HUES64 (cell line): ENCODE measurements around the gene SIRPB2.

Experiments used
- H3K27ac ChIP-seq: 2 replicates; pipeline ENCODE4 v1.7.0; 2013; ENCODE audit warnings: low read depth, low read length, inconsistent platforms
- H3K27me3 ChIP-seq: 2 replicates; pipeline ENCODE4 v1.6.1; 2013; ENCODE audit warnings: mild to moderate bottlenecking, low read length; ENCODE audit not compliant: insufficient read depth
- H3K36me3 ChIP-seq: 2 replicates; pipeline ENCODE4 v1.6.1; 2013; ENCODE audit warnings: mild to moderate bottlenecking, low read length; ENCODE audit not compliant: insufficient read depth
- H3K4me1 ChIP-seq: 2 replicates; pipeline ENCODE4 v1.6.1; 2013; ENCODE audit warnings: mild to moderate bottlenecking, low read length, moderate library complexity; ENCODE audit not compliant: insufficient read depth
- H3K4me3 ChIP-seq: 2 replicates; pipeline ENCODE4 v1.5.1; 2013; ENCODE audit warnings: mild to moderate bottlenecking, low read length, moderate library complexity
- H3K9ac ChIP-seq: 2 replicates; pipeline ENCODE4 v1.6.1; 2013; ENCODE audit warnings: mild to moderate bottlenecking, low read depth, low read length
- H3K9me3 ChIP-seq: 2 replicates; pipeline ENCODE4 v1.6.1; 2013; ENCODE audit warnings: low read depth, low read length; ENCODE audit not compliant: insufficient read depth
- WGBS: fragments of 150-250, 120-280 bp; methylation state at CpG from one replicate; pipeline ENCODE4 v1.1.7; 2013; ENCODE audit warnings: missing lambda C conversion rate; 5-methylcytosine and 5-hydroxymethylcytosine counted together

Gene SIRPB2

GRCh38 chr20:1469925-1470571 lies 21.2 kb downstream of the SIRPB2 start:
- H3K36me3 ChIP-seq = peaks cover 2% of the 10 kb centered on the region; the same call in 1 of the 2 replicates

GRCh38 chr20:1469306-1469905 lies 21.8 kb downstream of the SIRPB2 start:
- no peak overlapping the region for H3K27ac ChIP-seq
- H3K4me1 ChIP-seq = peaks cover 7% of the 10 kb centered on the region
- H3K27me3 ChIP-seq = no peaks in the 10 kb centered on the region
- no peak overlapping the region for H3K4me3 ChIP-seq
- peaks cover 9% of the 10 kb centered on the region for H3K36me3 ChIP-seq
- H3K9ac ChIP-seq = no peak overlapping the region
- 88% methylated on average over 9 of the region's 9 CpGs for WGBS
- no peaks in the 10 kb centered on the region for H3K9me3 ChIP-seq

More at GRCh38 chr20:1469925-1470571, 21.2 kb downstream of the SIRPB2 start:
- no peak overlapping the region for H3K27ac ChIP-seq
- no peaks in the 10 kb centered on the region for H3K9me3 ChIP-seq
- peaks cover 7% of the 10 kb centered on the region for H3K4me1 ChIP-seq
- H3K4me3 ChIP-seq = no peak overlapping the region
- no peaks in the 10 kb centered on the region for H3K27me3 ChIP-seq
- H3K9ac ChIP-seq = no peak overlapping the region
- 40% methylated on average over 11 of the region's 11 CpGs for WGBS

- Histone ChIP-seq H3K9ac (no peak overlapping the region), H3K27ac (no peak overlapping the region), H3K36me3 (peaks cover 21% of the 10 kb centered on the region), H3K4me3 (no peak overlapping the region), H3K9me3 (no peaks in the 10 kb centered on the region), H3K27me3 (no peaks in the 10 kb centered on the region), H3K4me1 (peaks cover 7% of the 10 kb centered on the region)
- 93% methylated on average over 7 of the region's 7 CpGs for WGBS
These were observed 23.0 kb downstream of the SIRPB2 start for GRCh38 chr20:1468117-1468624.

- 77% methylated on average over 22 of the region's 22 CpGs for WGBS
- no peak overlapping the region for H3K9ac ChIP-seq
- H3K27ac ChIP-seq = no peak overlapping the region
- no peaks in the 10 kb centered on the region for H3K9me3 ChIP-seq
- H3K4me1 ChIP-seq = peaks cover 7% of the 10 kb centered on the region
- peaks cover 27% of the 10 kb centered on the region for H3K36me3 ChIP-seq
- H3K27me3 ChIP-seq = no peaks in the 10 kb centered on the region
- peak overlapping the region; percentile 37 for H3K4me3 ChIP-seq
These were observed 23.7 kb downstream of the SIRPB2 start for GRCh38 chr20:1467355-1468116.

GRCh38 chr20:1467082-1467354 lies 24.2 kb downstream of the SIRPB2 start:
- peaks cover 7% of the 10 kb centered on the region for H3K4me1 ChIP-seq
- peaks cover 30% of the 10 kb centered on the region for H3K36me3 ChIP-seq
- WGBS = 15% methylated on average over 7 of the region's 7 CpGs
- peak overlapping the region; percentile 37 for H3K4me3 ChIP-seq
- no peak overlapping the region for H3K27ac ChIP-seq
- H3K27me3 ChIP-seq = no peaks in the 10 kb centered on the region
- H3K9me3 ChIP-seq = no peaks in the 10 kb centered on the region
- no peak overlapping the region for H3K9ac ChIP-seq

- Histone ChIP-seq H3K9me3 (no peaks in the 10 kb centered on the region), H3K27ac (peak within 1 kb of the TSS; percentile 80), H3K9ac (peak within 1 kb of the TSS; percentile 92), H3K27me3 (no peaks in the 10 kb centered on the region), H3K36me3 (peaks cover 36% of the 10 kb centered on the region), H3K4me1 (peaks cover 7% of the 10 kb centered on the region), H3K4me3 (peak within 1 kb of the TSS; percentile 96)
- under 1% methylated on average over 104 of the region's 104 CpGs for WGBS
These were observed 24.8 kb downstream of the SIRPB2 start, which contains the start of gene NSFL1C for GRCh38 chr20:1466211-1467081. Gene NSFL1C (minus strand): TSS chr20:1466849. CDS start chr20:1466824, 25 bp downstream.

- H3K9me3 ChIP-seq = no peaks in the 10 kb centered on the region
- no peaks in the 10 kb centered on the region for H3K27me3 ChIP-seq
- no peak overlapping the region for H3K27ac ChIP-seq
- peaks cover 7% of the 10 kb centered on the region for H3K4me1 ChIP-seq
- H3K36me3 ChIP-seq = peaks cover 44% of the 10 kb centered on the region
- H3K9ac ChIP-seq = peak overlapping the region; percentile 92
- H3K4me3 ChIP-seq = peak overlapping the region; percentile 96
- WGBS = 42% methylated on average over 12 of the region's 12 CpGs
These were observed 25.6 kb downstream of the SIRPB2 start for GRCh38 chr20:1465470-1466210.

- no peaks in the 10 kb centered on the region for H3K27me3 ChIP-seq
- WGBS = 96% methylated on average over 9 of the region's 9 CpGs
- H3K4me1 ChIP-seq = peaks cover 7% of the 10 kb centered on the region
- H3K4me3 ChIP-seq = no peak overlapping the region
- H3K9ac ChIP-seq = no peak overlapping the region
- H3K27ac ChIP-seq = no peak overlapping the region
- no peaks in the 10 kb centered on the region for H3K9me3 ChIP-seq
- H3K36me3 ChIP-seq = peaks cover 60% of the 10 kb centered on the region
These were observed 27.1 kb downstream of the SIRPB2 start for GRCh38 chr20:1463971-1464570.

GRCh38 chr20:1462834-1463233 lies 28.4 kb downstream of the SIRPB2 start:
- peaks cover 7% of the 10 kb centered on the region for H3K4me1 ChIP-seq
- H3K36me3 ChIP-seq = peaks cover 72% of the 10 kb centered on the region
- no peak overlapping the region for H3K4me3 ChIP-seq
- WGBS = 96% methylated on average over 3 of the region's 3 CpGs
- no peaks in the 10 kb centered on the region for H3K27me3 ChIP-seq
- no peak overlapping the region for H3K27ac ChIP-seq
- no peaks in the 10 kb centered on the region for H3K9me3 ChIP-seq
- H3K9ac ChIP-seq = no peak overlapping the region

GRCh38 chr20:1462001-1462400 lies 29.2 kb downstream of the SIRPB2 start:
- H3K4me1 ChIP-seq = peaks cover 5% of the 10 kb centered on the region
- H3K9ac ChIP-seq = no peak overlapping the region
- H3K36me3 ChIP-seq = peaks cover 80% of the 10 kb centered on the region
- no peak overlapping the region for H3K27ac ChIP-seq
- WGBS = 94% methylated on average over 3 of the region's 3 CpGs
- no peaks in the 10 kb centered on the region for H3K27me3 ChIP-seq
- H3K4me3 ChIP-seq = no peak overlapping the region
- H3K9me3 ChIP-seq = no peaks in the 10 kb centered on the region
